ENCODE results near the gene SOWAHC. TPM values are rescaled to one million over a fixed set of nuclear protein-coding genes. Genes with fewer than 3 reads are reported as not detected.
A peak's percentile ranks its signal among the peaks of the same experiment; 100 is the strongest.
"Not testable (repeated sequence)": the region's sequence is repeated elsewhere in the genome, so short reads cannot be mapped to it uniquely, and the experiment has no call there.

The SOWAHC gene
- total RNA-seq, 1 experiment from 2014 or later, result 7.8 TPM

DNA sequence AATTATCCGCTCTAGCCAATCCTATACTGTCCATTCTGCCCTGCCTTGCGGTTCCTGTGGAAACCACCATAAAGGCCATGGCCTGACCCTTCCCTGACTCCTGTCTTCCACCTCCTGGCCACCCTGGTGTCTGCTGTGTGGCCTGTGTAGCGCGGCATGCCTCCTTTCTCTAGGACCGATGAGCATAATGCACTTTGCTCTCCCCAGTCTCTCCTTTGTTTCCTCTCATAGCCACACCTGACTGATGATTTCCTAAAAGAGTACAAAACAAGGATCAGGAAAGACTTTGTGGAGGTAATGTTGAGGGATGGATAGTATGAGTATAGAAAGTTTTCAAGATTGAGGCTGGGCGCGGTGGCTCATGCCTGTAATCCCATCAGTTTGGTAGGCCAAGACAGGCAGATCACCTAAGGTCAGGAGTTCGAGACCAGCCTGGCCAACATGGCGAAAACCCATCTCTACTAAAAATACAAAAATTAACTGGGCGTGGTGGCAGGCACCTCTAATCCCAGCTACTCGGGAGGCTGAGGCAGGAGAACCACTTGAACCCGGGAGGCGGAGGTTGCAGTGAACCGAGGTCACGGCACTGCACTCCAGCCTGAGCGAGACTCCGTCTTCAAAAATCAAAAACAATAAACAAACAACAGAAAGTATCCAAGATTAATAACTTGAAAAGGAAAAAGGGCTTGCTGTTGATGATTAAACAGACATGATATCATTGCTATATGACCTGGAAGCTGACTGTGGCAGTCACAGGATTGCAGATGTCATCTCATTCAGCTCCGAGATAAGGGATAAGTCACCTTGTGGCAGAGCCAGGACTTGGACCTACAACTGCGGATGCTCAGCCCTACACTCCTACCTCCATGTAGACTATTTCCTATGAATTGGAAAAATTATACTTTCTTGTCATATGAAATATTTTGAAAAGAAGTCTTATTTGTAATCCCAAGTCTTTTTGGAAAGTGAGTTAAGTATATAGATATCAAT, 16.6 kb downstream of the SOWAHC start:
- H3K27ac ChIP-seq, result no peak overlapping the region
- H3K27me3 ChIP-seq, result no peaks in the 10 kb centered on the region
- H3K4me1 ChIP-seq, result no peaks in the 10 kb centered on the region
- no peaks in the 10 kb centered on the region for H3K9me3 ChIP-seq (replicated peaks)
- no peak for DNase-seq
- no peak overlapping the region for H3K4me3 ChIP-seq
- H3K36me3 ChIP-seq, result no peaks in the 10 kb centered on the region

DNA sequence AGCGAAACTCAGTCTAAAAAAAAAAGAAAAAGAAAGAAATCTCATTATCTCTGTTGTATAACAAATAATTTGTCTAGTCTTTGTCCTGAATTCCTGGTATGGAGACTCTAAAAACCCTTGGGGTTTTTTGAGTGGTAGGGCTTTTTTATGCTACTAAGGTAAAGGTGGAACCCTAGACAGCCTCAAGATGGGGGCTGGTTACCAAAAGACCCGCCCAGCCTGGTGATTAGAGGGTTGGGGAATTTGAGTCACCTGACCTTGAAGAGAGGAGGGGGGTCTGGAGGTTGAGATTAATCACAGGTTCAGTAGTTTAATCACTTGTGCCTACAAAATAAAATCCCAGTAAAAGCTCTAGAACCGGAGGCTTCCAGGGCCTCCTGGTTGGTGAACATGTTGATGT, 17.6 kb downstream of the SOWAHC start:
- no peak overlapping the region for H3K4me3 ChIP-seq
- no peaks in the 10 kb centered on the region for H3K9me3 ChIP-seq (replicated peaks)
- no peaks in the 10 kb centered on the region for H3K4me1 ChIP-seq
- no peak for DNase-seq
- H3K27ac ChIP-seq, result no peak overlapping the region
- H3K36me3 ChIP-seq, result no peaks in the 10 kb centered on the region
- H3K27me3 ChIP-seq, result no peaks in the 10 kb centered on the region

DNA sequence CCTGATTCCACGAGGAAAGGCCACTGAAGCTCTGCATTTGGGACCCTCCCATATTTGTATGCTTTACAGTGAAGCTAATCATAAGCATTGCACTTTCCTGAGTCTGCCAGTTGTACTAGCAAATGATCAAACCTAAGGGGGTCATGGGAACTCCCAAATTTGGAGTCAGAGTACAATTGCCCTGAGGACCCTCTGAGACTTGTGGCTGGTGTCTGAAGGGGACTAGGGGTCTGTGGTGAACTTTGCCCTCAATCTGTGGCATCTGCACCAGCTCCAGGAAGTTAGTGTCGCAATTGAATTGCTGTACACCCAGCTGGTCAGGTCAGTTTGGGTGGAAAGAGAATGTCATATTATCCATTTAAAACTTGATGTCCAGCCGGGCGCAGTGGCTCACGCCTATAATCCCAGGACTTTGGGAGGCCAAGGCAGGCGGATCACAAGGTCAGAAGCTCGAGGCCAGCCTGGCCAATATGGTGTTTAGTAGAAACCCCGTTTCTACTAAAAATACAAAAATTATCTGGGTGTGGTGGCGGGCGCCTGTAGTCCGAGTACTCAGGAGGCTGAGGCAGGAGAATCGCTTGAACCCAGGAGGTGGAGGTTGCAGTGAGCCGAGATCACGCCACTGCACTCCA, 18.1 kb downstream of the SOWAHC start:
- H3K27me3 ChIP-seq, result no peaks in the 10 kb centered on the region

DNA sequence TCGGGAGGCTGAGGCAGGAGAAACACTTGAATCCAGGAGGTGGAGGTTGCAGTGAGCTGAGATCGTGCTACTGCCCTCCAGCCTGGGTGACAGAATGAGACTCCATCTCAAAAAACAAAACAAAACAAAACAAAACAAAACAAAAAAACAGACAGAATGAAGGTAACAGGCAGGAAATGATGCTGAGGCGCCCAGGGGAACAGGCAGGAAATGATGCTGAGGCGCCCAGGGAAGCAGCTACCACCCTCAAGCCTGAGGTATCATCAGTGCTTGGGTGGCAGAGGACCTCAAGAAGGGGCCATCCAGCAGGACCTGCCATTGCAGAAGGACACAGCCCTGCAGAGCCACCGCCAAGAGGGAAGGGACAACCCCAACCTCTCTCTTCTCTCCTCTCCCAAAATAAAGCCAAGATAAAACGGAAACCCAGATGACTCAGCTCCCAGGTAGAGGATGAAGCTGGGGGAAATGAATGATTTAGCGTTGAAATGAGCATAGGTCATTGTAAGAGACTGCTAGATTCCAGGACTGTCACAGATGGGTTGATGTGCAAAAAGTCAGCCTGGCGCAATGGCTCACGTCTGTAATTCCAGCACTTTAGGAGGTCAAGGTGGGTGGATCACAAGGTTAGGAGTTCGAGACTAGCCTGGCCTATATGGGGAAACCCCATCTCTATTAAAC, 19.3 kb downstream of the SOWAHC start:
- no peaks in the 10 kb centered on the region for H3K36me3 ChIP-seq
- H3K9me3 ChIP-seq (replicated peaks), result no peaks in the 10 kb centered on the region
- H3K4me1 ChIP-seq, result no peaks in the 10 kb centered on the region
- no peak overlapping the region for H3K4me3 ChIP-seq
- no peak overlapping the region for H3K27ac ChIP-seq
- DNase-seq, result no peak
- H3K27me3 ChIP-seq, result no peaks in the 10 kb centered on the region

More for the DNA sequence above, 18.1 kb downstream of the SOWAHC start:
- H3K9me3 ChIP-seq (replicated peaks), result no peaks in the 10 kb centered on the region
- no peak for DNase-seq
- H3K36me3 ChIP-seq, result no peaks in the 10 kb centered on the region
- no peak overlapping the region for H3K27ac ChIP-seq
- no peak overlapping the region for H3K4me3 ChIP-seq
- H3K4me1 ChIP-seq, result no peaks in the 10 kb centered on the region

DNA sequence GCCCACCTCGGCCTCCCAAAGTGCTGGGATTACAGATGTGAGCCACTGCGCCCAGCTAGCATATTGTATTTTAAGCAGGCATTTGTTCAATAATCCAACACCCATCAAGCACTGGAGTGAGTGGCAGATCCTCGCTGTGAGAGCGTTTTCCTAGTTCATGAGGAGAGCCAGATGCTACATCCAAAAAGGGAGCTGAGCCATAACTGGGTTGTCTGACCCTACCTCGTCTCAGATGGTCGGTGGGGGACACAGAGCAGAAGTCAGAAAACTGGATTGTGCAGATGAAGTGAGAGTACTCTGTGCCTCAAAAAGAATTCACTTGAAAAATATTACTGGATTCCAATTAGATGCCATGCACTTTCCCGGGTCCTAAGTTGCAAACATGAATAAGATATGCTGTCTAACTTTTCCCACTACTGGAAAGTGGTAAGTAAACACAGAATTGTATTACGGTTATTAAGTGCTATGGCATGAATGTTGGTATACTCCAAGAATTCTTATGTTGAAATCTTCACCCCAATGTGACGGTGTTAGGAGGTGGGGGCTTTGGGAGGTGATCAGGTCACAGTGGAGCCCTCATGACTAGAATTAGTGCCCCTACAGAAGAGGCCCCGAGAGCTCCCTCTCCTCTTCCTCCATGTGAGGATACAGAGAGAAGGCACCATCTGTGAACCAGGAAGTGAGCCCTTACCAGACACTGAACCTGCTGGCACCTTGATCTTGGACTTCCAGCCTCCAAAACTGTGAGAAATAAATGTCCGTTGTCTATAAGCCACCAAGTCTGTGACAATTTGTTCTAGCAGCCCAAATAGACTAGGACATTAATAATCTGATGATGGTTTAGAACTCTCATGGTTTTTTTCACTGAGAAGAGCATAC, 21.5 kb downstream of the SOWAHC start:
- no peaks in the 10 kb centered on the region for H3K4me1 ChIP-seq
- no peaks in the 10 kb centered on the region for H3K27me3 ChIP-seq
- no peak for DNase-seq
- H3K27ac ChIP-seq, result no peak overlapping the region
- H3K36me3 ChIP-seq, result no peaks in the 10 kb centered on the region
- H3K4me3 ChIP-seq, result no peak overlapping the region
- H3K9me3 ChIP-seq (replicated peaks), result no peaks in the 10 kb centered on the region

DNA sequence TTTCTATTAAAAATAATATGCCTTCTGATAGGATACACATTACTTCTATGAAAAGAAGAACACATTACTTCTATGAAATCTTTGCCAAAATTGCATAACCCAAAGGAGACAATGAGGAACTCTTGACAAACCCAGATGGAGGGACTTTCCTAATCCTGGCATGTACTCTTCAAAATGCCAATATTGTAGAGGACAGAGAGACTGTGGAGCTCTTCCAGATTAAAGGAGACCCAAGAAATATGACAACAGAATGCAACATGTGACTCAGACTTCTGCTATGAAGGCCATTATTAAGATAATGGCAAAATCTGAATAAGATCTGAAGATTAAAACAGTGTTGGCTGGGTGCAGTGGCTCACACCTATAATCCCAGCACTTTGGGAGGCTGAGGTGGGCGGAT, 22.2 kb downstream of the SOWAHC start:
- no peak overlapping the region for H3K4me3 ChIP-seq
- H3K36me3 ChIP-seq, result no peaks in the 10 kb centered on the region
- no peaks in the 10 kb centered on the region for H3K9me3 ChIP-seq (replicated peaks)
- H3K27ac ChIP-seq, result no peak overlapping the region
- H3K4me1 ChIP-seq, result no peaks in the 10 kb centered on the region
- DNase-seq, result no peak
- no peaks in the 10 kb centered on the region for H3K27me3 ChIP-seq

DNA sequence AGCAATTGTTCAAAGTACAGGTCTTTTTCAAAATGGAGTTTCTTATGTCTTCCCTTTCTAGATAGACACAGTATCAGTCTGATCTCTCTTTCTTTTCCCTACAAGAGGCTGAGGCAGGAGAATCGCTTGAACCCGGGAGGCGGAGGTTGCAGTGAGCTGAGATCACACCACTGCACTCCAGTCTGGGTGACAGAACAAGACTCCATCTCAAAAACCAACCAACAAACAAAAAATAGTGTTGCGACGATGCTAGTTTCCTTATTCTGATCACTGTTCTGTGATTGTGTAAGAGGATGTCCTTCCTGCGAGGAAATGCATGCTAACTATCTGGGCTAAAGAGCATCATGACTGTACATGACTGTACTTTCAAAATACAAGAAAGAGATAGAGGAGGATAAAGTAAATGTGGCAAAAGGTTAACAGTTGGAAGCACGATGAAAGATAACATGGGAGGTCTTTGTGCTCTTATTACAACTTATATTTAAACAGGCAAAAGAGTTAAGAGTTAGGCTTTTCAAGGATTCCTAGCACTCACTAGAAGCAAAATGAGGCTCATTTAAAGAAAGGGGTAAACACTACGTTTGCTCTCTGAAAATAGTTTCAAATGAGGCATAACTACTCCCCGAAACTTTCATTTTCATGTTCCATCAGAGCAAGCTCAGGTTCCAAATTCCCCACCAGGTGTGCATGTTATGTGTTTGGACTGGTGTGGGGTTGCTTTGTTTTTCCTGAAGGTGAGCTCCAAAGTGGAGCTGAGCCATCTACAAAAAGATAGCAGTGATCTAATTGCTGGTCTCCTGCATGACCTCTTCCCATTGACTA, 23.8 kb downstream of the SOWAHC start:
- Histone ChIP-seq H3K36me3 (no peaks in the 10 kb centered on the region), H3K27me3 (no peaks in the 10 kb centered on the region), H3K27ac (no peak overlapping the region), H3K4me3 (no peak overlapping the region), H3K4me1 (no peaks in the 10 kb centered on the region), H3K9me3 (replicated peaks) (no peaks in the 10 kb centered on the region)
- DNase-seq, result no peak

DNA sequence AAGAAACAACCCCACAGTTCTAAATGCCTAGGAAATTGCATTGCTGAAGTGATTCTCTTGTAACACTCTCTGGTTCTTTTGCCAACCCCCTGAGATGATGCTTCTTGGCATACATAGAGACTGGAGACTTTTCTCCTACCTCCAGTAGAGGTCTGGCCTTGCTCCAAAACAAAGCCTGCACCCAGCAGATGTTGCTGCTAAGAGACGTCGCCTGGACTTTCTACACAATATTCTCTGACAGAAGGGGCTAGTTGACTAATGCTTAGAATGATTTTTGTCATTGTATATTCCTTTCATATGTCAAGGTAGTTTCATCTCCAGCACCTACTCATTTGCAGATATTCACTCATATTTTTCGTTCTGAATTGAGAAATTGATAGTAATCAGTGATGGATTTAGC, 24.6 kb downstream of the SOWAHC start:
- H3K9me3 ChIP-seq (replicated peaks), result no peaks in the 10 kb centered on the region
- H3K27ac ChIP-seq, result no peak overlapping the region
- no peaks in the 10 kb centered on the region for H3K4me1 ChIP-seq
- no peaks in the 10 kb centered on the region for H3K27me3 ChIP-seq
- DNase-seq, result no peak
- H3K36me3 ChIP-seq, result no peaks in the 10 kb centered on the region
- H3K4me3 ChIP-seq, result no peak overlapping the region

DNA sequence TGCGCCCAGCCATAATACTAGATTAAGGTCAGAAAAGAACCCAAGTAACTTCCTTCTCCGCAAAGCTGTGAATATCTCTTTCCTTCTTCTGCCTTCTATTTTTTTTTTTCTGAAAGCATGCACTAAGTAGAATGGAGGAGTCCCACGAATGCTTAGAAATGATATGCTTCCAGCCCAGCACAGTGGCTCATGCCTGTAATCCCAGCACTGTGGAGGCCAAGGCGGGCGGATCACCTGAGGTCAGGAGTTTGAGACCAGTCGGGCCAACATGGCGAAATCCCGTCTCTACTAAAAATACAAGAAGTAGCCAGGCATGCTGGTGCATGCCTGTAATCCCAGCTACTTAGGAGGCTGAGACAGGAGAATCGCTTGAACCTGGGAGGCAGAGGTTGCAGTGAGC, 25.8 kb downstream of the SOWAHC start:
- not testable (repeated sequence) for H3K4me1 ChIP-seq; H3K4me3 ChIP-seq; H3K27me3 ChIP-seq; H3K36me3 ChIP-seq; H3K9me3 ChIP-seq (replicated peaks); H3K27ac ChIP-seq; DNase-seq

DNA sequence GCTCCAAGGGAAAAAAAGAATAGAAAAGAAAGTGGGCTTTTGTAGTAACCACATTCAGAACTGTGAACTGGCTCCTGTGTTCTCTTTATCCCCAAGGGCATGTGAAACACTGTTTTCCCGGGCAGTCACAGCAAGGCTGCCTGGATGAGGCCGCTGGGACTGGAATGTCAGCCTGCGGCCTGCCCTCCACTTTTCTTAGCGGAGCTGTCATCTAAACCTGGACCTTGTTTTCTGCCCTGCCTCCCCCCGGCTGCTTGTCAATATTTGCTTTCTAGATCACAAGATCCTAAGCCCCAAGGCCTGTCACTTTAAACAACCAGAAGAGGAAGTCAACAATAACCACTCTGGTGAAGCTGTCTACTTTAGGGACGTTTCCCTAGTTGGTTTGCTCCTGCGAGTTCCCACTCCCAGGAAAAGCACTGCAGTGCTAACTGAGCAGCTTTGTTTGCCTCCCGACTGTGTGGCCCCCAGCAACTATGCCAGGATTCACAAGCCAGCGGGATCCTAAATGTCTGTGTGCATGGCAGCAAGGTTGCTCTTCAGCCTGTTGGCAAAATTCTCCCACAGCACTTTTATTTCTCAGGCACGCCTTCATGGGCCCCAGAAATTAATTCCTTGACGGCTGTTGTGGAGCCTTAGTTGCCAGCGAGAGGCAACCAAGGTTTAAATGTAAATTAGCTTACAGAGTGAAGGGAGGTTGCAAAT, 30.6 kb downstream of the SOWAHC start:
- DNase-seq, result peak; percentile 38 to 59
- H3K27me3 ChIP-seq, result no peaks in the 10 kb centered on the region; the same call in 1 of the 2 replicates
- no peak overlapping the region for H3K27ac ChIP-seq
- no peaks in the 10 kb centered on the region for H3K9me3 ChIP-seq (replicated peaks)
- no peaks in the 10 kb centered on the region for H3K36me3 ChIP-seq
- H3K4me3 ChIP-seq, result peak overlapping the region; percentile 15
- H3K4me1 ChIP-seq, result no peaks in the 10 kb centered on the region

DNA sequence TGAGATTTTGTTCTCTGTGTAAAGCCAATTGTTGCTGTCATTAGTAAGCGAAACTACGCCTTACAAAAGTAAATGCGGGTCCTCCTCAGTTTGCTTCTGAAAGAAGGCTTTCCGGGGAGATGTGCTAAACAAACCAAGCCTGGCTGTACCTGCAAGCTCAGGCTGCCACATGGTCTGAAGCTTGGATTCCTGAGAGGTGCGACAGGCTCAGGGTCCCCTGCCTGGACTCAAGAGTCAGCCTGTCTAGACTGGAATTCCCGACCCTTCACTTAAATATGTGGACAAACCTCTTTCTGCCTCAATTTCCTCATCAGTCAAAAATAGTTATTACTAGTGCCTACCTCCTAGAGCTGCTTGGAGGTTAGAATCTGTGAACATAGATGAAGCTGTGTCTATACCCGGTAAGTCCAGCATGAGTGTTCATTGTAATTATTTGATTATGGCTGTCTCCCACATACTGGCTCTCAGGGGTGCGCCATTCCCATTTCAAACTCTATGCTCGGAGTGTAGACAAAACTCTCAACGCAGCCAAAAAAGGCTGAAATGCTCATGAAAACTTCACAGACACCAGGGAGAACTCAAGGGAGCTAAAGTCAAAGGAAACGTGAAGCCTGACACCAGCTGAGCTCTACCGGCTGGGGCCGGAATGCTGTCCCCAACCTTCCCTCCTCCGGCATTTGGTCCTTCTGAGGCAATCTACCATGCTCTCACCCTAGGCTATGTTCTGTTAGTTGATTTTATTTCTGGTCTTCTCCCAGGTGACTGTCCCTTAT, 31.4 kb downstream of the SOWAHC start:
- H3K27ac ChIP-seq, result no peak overlapping the region
- H3K9me3 ChIP-seq (replicated peaks), result no peaks in the 10 kb centered on the region
- H3K4me3 ChIP-seq, result no peak overlapping the region

DNA sequence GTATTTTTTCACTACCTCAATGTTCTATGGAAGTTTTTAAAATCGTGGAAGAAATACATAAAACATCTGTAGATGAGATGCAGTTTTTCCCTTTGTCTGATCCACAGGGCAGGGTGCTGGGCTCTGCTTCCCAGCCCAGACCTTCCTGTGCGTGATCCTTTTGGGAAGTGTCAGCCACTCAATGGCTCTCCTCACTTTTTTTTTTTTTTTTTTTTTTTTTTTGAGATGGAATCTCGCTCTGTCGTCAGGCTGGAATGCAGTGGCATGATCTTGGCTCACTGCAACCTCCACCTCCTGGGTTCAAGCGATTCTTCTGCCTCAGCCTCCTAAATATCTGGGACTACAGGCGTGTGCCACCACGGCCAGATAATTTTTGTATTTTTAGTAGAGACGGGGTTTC, 32.8 kb downstream of the SOWAHC start:
- no peaks in the 10 kb centered on the region; the same call in 1 of the 2 replicates for H3K27me3 ChIP-seq

More for the DNA sequence above, 31.4 kb downstream of the SOWAHC start:
- Histone ChIP-seq H3K36me3 (no peaks in the 10 kb centered on the region), H3K27me3 (no peaks in the 10 kb centered on the region; the same call in 1 of the 2 replicates), H3K4me1 (no peaks in the 10 kb centered on the region)
- no peak for DNase-seq

More for the DNA sequence above, 32.8 kb downstream of the SOWAHC start:
- Histone ChIP-seq H3K36me3 (no peaks in the 10 kb centered on the region), H3K27ac (no peak overlapping the region), H3K9me3 (replicated peaks) (no peaks in the 10 kb centered on the region), H3K4me3 (no peak overlapping the region), H3K4me1 (no peaks in the 10 kb centered on the region)
- no peak for DNase-seq
